NCI-H2171 (cell line): ENCODE results near the gene SOD1.
"Not testable (repeated sequence)": the region's sequence is repeated elsewhere in the genome, so short reads cannot be mapped to it uniquely, and the experiment has no call there.

Experiments used
- DNase-seq: peaks from one replicate; lab custom pipeline; 2025; lab: John Stamatoyannopoulos, UW

The SOD1 gene

GRCh38 chr21:31659536-31660258, at the start of gene SOD1:
SOD1 (plus strand) TSS chr21:31659693; CDS start chr21:31659770, 77 bp downstream.
- peak; percentile 94 for DNase-seq

GRCh38 chr21:31611445-31611844, 48.0 kb upstream of the SOD1 start:
- DNase-seq: no peak

DNA sequence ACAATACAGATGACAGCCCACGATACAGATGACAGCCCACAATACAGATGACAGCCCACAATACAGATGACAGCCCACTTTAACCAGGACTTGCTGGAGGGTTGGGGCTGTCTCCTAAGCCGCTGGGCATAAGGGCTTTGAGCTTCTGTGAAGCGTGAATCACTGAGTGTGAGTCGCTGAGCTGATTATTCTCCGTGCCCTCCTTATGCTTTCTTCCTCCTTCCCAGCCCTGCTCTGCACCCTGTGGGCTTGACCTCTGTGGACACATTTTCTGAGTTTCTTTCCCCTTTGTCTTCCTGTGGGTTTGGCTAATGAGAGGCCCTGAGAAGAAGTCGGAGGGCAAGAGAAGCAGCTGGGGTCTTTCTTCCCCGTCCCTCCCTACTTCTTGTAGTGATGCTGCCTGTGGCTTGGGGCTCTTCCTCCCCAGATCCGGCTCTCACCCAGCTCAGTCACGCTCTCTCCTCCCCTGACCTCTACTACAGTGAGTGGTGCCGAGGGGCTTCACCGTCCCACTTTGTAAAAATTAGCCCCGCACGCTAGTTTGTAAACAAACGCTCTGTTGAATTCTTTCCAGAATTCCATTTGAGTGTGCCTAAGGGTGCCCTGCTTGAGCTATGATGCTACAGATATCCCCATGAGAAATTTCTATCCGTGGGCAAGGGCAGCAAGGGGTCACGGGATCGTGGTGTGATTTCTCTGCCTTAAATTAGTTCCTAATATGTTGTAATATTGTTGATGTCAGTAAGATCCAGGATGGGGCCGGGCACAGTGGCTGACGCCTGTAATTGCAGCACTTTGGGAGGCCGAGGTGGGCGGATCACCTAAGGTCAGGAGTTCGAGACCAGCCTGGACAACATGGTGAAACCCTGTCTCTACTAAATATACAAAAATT, 46.4 kb upstream of the SOD1 start:
- no peak for DNase-seq

GRCh38 chr21:31614705-31615104, 44.8 kb upstream of the SOD1 start:
- no peak for DNase-seq

DNA sequence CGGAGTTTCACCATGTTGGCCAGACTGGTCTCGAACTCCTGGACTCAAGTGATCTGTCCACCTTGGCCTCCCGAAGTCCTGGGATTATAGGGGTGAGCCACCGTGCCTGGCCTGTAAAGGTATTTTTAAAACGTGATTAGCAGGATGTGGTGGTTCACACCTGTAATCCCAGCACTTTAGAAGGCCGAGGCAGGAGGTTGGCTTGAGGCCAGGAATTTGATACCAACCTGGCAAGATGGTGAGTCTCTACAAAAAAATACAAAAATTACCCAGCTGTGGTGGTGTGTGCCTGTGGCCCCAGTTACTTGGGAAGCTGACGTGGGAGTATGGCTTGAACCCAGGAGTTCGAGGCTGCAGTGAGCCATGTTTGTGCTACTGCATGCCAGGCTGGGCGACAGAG, 43.3 kb upstream of the SOD1 start:
- no peak for DNase-seq

- DNase-seq: no peak
These were observed 40.6 kb upstream of the SOD1 start for GRCh38 chr21:31618696-31619430.

DNA sequence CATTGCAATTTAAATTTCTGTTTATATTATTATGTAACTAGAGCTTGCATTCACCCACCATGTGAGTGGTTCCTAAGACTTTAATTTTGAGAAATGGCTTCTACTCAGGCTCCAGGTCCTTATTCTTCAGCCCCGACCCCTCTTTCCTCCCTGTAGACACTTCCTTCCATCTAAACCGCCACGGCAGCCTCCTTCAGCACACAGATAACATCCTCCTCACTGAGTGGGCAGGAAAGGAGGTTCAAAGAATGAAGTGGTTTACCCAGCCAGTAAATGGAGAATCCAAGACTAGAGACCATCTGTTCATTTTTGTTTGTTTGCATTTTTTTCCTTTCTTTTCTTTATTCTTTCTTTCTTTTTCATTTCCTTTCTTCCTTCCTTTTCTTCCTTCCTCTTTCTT, 37.1 kb upstream of the SOD1 start:
- no peak for DNase-seq

- no peak for DNase-seq
These were observed 35.8 kb upstream of the SOD1 start for GRCh38 chr21:31623664-31624063.

- DNase-seq: no peak
These were observed 35.3 kb upstream of the SOD1 start for GRCh38 chr21:31624181-31624580.

DNA sequence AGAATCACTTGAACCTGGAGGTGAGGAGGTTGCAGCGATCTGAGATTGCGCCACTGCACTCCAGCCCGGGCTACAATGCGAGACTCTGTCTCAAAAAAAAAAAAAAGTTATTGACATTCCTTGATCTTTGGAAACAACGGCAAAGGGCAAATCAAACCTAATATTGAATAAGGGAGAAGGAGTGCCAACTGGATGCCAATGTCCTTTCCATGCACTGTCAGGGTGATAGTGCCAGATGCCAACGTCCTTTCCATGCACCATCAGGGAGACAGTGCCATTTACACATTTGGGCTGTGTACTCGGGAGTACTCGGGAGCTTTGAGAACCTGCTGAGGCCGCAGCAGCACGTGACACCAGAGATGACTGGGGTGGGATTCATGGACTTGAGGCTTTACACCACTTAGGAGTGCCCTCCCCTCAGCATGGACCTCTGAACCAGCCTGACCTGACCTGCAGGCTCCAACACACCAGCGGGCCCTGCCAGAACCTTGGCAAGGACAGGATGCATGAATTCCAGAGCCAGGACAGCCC, 34.5 kb upstream of the SOD1 start:
- DNase-seq: no peak

- no peak for DNase-seq
These were observed 29.4 kb upstream of the SOD1 start for GRCh38 chr21:31629972-31630711.

- DNase-seq: not testable (repeated sequence)
These were observed 27.6 kb upstream of the SOD1 start for GRCh38 chr21:31631881-31632280.

GRCh38 chr21:31634993-31635392, 24.5 kb upstream of the SOD1 start:
- no peak for DNase-seq

GRCh38 chr21:31636874-31637273, 22.6 kb upstream of the SOD1 start:
- DNase-seq: no peak

DNA sequence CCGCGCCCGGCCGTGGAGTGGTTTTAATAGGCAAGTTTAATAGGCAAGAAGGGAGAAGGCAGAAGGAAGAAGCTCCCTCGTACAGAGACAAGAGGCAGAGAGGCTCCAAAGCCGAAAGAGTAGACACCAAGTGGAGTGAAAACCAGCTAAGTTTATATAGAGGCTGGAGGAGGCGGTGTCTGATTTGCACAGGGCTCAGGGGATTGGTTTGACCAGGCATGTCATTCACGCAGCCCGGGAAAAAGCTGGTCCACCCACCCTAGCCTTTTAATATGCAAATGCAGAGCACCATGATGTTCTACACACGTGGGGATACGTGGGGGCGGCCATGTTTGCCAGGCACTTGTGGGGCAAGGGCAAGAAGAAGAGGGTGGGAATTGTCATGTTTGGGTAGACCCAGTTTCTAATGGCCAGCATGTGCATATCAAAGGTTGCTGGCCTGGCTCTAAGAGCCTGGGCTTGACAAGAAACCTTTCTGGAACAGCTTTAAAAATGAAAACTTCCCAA, 18.0 kb upstream of the SOD1 start:
- no peak for DNase-seq

DNA sequence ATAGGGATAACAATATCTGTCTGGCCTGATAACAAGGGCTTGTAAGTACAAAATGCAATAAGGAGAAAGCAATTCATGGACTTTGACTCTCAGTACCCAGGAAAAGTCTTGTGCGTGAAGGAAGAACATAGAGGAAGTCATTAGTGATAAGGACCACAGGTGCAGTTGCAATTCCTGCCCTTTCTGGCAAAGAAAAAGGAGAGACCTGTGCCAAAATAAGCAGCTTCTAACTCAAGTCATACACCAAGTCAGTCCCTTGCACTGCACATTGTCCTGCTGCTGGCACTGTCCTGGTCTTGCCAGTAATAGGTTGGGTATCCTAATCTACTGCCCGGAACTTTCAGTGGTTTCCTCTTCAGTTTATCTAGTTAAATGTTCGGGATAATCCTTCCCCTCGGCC, 14.8 kb upstream of the SOD1 start:
- no peak for DNase-seq

DNA sequence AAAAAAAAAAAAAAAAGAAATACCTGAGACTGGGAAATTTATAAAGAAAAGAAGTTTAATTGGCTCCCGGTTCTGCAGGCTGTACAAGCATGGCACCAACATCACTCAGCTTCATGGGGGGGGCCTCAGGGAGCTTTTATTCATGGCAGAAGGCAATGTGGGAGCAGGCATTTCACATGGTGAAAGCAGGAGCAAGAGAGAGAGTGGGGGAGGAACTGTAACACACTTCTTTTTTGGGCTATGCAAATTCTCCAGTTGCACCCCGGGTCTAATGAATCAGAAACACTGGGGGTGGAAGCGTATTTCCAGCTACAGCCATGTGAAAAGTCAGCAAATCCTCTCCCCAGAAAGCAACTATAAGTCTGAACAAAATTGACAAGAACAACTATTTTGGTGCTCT, 11.8 kb upstream of the SOD1 start:
- no peak for DNase-seq

DNA sequence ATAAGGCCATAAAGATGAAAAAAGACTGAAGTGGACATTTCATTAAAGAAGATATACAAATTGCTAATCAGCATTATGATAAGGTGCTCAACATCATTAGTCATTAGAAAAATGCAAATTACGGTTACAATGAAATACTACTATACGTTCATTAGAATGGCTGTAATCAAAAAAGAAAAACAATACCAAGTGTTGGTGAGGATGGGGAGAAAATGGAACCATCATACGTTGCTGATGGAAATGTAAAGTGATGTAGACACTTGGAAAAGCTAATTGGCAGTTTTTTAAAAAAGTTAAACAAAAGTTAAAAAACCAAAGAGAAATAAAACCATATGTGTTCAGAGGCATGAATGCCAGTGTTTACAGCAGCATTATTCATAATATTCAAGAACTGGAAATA, 8.6 kb upstream of the SOD1 start:
- DNase-seq: no peak

- DNase-seq: not testable (repeated sequence)
These were observed 8.0 kb upstream of the SOD1 start for GRCh38 chr21:31651491-31651890.

DNA sequence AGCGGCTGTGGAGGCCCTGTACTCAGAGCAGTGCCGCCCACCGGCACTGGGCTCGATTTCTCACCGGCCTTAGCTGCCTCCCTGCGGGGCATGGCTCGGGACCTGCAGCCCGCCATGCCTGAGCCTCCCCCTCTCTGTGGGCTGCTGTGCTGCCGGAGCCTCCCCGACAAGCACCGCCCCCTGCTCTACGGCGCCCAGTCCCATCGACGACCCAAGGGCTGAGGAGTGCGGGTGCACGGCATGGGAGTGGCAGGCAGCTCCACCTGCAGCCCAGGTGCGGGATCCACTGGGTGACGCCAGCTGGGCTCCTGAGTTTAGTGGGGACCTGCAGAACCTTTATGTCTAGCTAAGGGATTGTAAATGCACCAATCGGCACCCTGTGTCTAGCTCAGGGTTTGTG, 5.2 kb upstream of the SOD1 start:
- no peak for DNase-seq

DNA sequence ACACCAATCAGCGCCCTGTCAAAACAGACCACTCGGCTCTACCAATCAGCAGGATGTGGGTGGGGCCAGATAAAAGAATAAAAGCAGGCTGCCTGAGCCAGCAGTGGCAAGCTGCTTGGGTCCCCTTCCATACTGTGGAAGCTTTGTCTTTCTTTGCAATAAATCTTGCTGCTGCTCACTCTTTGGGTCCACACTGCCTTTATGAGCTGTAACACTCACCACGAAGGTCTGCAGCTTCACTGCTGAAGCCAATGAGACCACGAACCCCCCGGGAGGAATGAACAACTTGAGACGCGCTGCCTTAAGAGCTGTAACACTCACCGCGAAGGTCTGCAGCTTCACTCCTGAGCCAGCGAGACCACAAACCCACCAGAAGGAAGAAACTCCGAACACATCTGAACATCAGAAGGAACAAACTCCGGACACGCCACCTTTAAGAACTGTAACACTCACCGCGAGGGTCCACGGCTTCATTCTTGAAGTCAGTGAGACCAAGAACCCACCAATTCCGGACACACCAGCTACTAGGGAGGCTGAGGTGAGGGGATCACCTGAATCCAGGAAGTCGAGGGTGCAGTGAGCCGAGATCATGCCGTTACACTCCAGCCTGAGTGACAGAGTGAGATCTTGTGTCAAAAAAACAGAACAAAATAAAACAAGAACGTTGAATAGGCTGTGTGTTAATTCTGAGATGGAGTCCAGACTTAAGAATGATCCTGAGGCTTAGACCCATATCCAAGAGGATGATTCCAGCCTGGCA, 4.5 kb upstream of the SOD1 start:
- not testable (repeated sequence) for DNase-seq
